Stimulated activated CD4-positive, alpha-beta T cell treated with anti-CD3 and anti-CD28 coated beads, Interleukin-1b, Interleukin-23, amount 100 ng/mL, for 48 hours (primary cell): Measurements from ENCODE around the gene METAP2.
"Not testable (repeated sequence)": the region's sequence is repeated elsewhere in the genome, so short reads cannot be mapped to it uniquely, and the experiment has no call there.

ENCODE experiments used
- DNase-seq: peaks from one replicate; pipeline ENCODE4 v3.0.0-alpha.2; 2020

Gene METAP2

DNA sequence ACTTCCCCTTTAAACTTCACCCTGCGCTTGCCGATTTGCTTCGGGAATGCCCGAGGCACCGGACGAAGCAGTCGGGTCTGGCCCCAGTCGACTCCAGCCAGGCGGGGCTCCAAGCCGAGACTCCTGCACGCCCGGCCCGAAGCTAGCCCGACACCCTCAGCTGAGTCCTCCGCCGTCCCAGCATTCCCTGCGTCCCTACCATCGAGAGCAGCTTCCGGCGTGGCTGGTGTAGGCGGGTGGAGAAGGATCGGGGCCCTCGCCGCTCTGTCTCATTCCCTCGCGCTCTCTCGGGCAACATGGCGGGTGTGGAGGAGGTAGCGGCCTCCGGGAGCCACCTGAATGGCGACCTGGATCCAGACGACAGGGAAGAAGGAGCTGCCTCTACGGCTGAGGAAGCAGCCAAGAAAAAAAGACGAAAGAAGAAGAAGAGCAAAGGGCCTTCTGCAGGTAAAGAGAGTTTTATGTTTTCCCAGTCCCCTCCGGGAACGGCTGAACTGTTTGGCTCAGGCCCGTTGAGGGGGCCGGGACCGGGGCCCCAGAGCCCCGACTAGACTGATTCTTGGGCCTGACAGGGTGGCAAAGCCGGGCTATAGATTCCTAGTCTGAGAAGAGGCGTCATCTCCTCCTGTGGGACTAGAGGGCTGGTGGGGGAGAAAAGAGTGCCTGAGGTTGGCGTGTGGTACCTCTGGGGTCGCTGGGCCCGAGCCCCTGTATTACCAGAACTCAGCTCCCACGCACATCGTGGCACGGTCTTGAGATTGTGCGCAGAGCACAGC lies at the start of gene METAP2:
Gene METAP2 (plus strand): TSS at position 269 of the 776 bp plus-strand sequence. CDS start 28 bp downstream, at position 297.
- DNase-seq, result peak; percentile 97

GRCh38 chr12:95424271-95424994 lies 49.5 kb upstream of the METAP2 start:
- no peak for DNase-seq

- no peak for DNase-seq
These were observed 44.8 kb upstream of the METAP2 start for GRCh38 chr12:95429172-95429510.

DNA sequence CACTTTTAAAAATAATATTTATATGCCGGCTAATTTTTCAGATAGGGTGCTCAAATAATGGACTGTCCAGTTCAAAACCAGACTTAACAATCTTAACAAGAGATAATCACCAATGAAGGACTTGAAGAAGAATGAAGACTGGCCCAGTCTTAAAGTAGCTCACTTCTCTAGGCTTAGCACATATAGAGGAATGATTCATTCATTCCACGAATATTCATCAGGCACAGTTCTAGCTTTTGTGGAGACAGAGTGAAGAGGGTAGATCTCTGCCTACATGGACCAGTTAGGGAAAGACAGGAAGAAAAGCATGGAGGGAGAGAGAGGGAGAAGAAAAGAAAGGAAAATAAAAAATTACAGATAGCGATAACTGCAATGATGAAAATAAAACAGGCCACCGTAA lies 42.8 kb upstream of the METAP2 start:
- DNase-seq, result no peak

- DNase-seq, result no peak
These were observed 38.6 kb upstream of the METAP2 start for GRCh38 chr12:95435355-95435754.

GRCh38 chr12:95437565-95437964 lies 36.4 kb upstream of the METAP2 start:
- DNase-seq, result no peak

DNA sequence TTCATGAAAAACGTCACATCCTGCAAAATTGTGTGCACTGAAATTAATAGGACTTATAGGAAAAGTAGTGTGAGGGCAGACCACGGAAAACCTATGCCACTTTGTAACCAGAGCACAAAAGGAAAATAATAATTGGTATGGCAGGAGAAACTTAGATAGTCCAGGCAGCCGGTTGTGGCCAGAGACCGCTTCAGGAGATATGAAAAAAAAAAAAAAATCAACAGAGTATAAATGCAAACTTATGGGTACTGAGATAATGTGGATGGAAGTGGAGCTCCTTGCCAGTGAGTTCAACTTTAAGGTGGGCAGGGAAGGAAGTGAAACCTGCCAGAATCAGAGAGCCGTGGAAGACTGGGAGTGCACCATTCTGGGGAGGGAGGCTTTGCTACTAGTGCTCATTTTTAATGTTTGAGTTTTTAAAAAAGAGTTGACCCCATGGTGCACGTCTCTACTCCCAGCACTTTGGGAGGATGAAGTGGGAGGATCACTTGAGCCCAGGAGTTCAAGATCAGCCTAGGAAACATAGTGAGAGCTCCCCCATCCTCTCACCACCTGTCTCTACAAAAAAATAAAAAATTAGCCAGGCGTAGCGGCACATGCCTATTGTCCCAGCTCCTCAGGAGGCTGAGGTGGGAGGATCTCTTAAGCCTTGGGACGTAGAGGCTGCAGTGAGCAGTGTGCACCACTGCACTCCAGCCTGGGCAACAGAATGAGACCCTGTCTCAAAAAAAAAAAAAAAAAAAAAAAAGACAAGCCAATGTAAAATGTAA lies 34.3 kb upstream of the METAP2 start:
- no peak for DNase-seq

DNA sequence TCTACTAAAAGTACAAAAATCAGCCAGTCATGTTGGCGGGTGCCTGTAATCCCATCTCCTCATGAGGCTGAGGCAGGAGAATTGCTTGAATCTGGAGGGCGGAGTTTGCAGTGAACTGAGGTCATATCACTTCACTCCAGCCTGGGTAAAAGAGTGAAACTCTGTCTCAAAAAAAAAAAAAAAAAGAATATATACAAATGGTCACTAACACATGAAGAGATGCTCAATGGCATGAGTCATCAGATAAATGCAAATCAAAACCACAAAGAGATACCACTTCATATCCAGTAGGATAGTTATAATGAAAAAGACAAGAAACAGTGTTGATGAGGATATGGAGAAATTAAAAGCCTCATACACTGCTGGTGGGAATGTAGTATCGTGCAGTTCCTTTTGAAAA lies 33.6 kb upstream of the METAP2 start:
- no peak for DNase-seq

DNA sequence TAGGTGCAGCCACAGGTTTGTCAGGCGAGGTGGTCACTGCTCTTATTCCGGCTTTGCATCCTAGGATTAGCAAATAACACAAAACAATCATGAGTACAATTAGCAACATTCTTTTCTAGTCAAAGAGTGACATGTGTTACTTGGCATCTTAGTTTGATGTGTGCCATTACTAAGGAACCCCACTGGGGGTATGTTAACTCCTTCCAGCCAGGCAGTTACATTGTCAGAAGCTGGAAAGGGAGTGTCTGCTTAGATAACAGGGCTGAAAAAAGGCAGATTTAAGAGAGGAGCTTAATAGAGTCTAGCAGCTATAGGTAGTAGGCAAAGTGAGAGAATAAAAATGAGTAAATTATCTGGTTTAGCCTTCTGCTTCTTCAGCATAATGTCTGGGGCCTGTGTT lies 30.5 kb upstream of the METAP2 start:
- no peak for DNase-seq

DNA sequence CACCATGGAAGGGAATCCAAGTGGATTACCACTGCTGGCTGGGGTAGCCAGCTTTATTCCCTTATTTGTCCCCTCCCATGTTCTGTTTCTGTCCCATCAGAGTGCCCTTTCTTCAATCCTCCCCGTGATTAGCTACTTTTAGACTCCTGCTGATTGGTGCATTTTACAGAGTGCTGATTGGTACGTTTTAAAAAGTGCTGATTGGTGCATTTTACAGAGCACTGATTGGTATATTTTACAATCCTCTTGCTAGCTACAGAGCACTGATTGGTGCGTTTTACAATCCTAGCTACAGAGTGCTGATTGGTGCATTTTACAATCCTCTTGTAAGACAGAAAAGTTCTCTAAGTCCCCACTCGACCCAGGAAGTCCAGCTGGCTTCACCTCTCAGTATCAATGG lies 28.9 kb upstream of the METAP2 start:
- DNase-seq, result not testable (repeated sequence)

- DNase-seq, result no peak
These were observed 28.0 kb upstream of the METAP2 start for GRCh38 chr12:95445884-95446505.

GRCh38 chr12:95446506-95446900 lies 27.4 kb upstream of the METAP2 start:
- DNase-seq, result no peak

GRCh38 chr12:95449656-95450055 lies 24.3 kb upstream of the METAP2 start:
- DNase-seq, result not testable (repeated sequence)

- not testable (repeated sequence) for DNase-seq
These were observed 21.5 kb upstream of the METAP2 start for GRCh38 chr12:95452501-95452900.

DNA sequence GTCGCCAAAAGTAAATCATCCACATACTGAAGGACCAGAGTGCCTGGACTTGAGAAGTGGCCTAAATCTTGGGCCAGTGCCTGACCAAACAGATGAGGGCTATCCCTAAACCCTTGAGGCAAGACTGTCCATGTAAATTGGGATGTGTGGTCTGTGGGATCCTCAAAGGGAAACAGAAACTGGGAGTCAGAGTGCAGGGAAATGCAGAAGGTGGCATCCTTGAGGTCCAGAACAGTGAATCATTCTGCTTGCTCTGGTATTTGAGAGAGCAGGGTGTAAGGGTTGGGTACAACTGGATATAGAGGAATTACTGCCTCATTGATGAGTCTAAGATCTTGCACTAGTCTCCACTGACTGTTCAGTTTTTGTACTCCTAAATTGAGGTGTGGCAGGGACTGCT lies 20.1 kb upstream of the METAP2 start:
- not testable (repeated sequence) for DNase-seq

GRCh38 chr12:95454780-95455215 lies 19.2 kb upstream of the METAP2 start:
- DNase-seq, result not testable (repeated sequence)

DNA sequence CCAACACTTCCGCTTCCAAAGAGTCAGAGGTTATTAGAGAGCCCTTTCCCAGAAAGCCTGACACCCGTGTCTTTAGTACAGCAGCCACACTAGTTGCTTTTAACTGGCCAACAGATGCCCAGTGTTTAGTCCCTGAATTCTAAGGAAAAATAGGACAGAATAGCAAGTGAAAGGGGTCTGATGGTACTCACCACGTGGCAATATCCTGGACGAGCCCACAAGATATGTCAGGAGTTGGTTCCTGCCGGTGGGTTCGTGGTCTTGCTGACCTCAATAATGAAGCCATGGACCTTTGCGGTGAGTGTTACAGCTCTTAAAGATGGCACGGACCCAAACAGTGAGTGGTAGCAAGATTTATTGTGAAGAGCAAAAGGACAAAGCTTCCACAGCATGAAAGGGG lies 16.3 kb upstream of the METAP2 start:
- not testable (repeated sequence) for DNase-seq

- no peak for DNase-seq
These were observed 15.2 kb upstream of the METAP2 start for GRCh38 chr12:95458761-95459160.

DNA sequence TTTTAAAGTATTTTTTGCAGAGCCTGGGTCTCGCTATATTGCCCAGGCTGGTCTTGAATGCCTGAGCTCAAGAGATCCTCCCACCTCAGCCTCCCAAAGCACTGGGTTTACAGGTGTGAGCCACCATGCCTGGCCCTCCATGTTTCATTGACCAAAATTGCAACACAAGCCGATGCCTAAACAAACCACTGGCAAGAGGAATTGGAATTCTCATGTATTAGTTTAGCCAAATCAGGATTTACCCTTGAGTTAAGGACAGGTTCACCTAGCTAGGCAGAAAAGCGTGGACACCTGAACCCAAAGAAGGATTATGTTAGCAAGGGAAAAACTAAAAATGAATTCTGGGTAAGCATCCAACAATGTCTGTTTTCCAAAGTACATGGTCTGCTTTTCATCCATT lies 14.6 kb upstream of the METAP2 start:
- DNase-seq, result no peak

DNA sequence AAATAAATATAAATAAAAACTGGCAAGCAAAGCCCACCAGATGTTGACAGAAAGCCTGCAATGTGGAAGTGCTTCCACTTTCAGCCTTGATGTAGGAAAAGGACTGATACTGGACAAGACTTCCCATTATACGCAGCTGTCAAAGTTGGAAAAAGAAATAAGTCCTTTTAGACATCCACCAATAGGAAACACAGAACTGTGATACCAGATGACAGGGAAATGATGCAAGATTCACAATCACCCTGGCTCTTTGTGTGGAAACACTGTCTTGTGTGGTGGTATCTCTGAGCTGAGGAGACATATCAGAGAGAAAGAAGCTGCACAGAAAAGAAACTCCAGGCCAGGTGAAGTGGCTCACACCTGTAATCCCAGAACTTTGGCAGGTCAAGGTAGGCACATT lies 13.8 kb upstream of the METAP2 start:
- DNase-seq, result no peak

DNA sequence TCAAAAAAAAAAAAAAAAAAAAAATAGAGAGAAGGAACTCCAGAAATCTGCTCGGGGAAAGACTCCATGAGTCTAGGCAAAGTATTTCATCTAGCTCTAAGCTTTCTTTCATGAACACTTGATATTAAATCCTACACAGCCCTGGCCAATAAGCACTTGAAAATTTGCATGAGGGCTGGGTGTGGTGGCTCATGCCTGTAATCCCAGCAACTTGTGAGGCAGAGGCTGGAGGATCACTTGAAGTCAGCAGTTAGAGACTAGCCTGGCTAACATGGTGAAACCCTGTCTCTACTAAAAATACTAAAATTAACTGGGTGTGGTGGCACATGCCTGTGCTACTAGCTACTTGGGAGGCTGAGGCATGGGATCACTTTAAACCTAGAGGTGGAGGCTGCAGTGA lies 13.1 kb upstream of the METAP2 start:
- DNase-seq, result no peak

DNA sequence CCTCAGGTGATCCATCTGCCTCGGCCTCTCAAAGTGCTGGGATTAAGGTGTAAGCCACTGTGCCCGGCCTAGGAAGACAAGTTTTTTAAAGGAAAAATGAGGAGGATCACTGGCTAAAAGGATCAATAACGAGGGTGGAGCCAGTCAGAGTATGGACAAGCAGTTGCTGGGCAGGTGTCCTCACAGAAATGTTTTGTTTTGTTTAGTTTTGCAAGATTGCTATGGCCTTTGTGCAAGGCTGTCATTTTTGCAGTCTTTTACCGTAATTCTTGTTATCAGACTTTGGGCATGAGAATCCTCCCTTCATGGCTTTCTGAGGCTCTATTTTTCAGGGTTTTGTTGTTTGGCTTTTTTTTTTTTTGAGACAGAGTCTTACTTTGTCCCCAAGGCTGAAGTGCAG lies 11.9 kb upstream of the METAP2 start:
- DNase-seq, result no peak

DNA sequence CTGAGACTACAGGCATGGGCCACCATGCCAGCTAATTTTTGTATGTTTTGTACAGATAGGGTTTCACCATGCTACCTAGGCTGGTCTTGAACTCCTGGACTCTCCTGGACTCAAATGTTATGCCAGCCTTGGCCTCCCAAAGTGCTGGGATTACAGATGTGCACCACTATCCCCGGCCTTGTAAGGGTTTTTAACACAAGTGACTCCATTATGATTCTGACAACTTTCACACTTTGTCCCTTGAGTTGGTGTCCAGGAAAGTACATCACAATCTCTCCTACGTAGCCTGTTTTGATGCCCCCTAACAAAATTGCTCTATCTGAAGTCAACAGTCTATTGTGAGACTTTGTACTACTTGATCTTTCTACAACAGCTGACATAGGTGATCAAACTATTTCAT lies 11.4 kb upstream of the METAP2 start:
- DNase-seq, result no peak
